Esophagus squamous epithelium (tissue), 4 donors: ENCODE data around the gene MCOLN3.

Experiments
- CTCF ChIP-seq, 6 experiments: fragments of 450-650 bp in 4 of 6; fragments of 200-600 bp in 2 of 6; sonication (generic) in 2 of 6; IDR thresholded peaks; one replicate each; pipeline ENCODE4 v1.5.1; 2016 to 2019; ENCODE audit warnings: antibody characterized with exemption in 6 of 6, mild to moderate bottlenecking in 4 of 6, moderate library complexity in 4 of 6
- POLR2A ChIP-seq, 4 donors: fragments of 450-650 bp; IDR thresholded peaks; one replicate each; pipeline ENCODE4 v1.6.1; 2017; ENCODE audit warnings: antibody characterized with exemption in 4 of 4, mild to moderate bottlenecking in 4 of 4, moderate library complexity in 3 of 4

- TF ChIP-seq POLR2A (IDR thresholded peaks at IDR 0.05): no peak
- TF ChIP-seq CTCF (IDR thresholded peaks at IDR 0.05): no peak
Observed at GRCh38 chr1:85059563-85059962, 11.3 kb upstream of the MCOLN3 start.
